H1 (cell line): ENCODE data around the gene ADAMTSL2. TPM values are rescaled to one million over a fixed set of nuclear protein-coding genes. Genes with fewer than 3 reads are reported as not detected.

ENCODE experiments used
- CTCF ChIA-PET: fragments of 300-600 bp; sonication (Branson Sonifier 250); formaldehyde crosslinking; loops from one replicate; lab custom pipeline; 2021; ENCODE audit not compliant: partially characterized antibody; lab: Charles Lee
- POLR2A ChIA-PET: fragments of 300-600 bp; sonication (Branson Sonifier 250); formaldehyde crosslinking; loops from one replicate; lab custom pipeline; 2021; ENCODE audit warnings: inconsistent platforms; ENCODE audit not compliant: partially characterized antibody; lab: Charles Lee
- DNase-seq, 2 experiments: peaks; one replicate each; pipeline versions ENCODE4 v3.0.0 to v3.0.0-alpha.2; 2010 to 2022; ENCODE audit warnings: low spot score in 2 of 2, low read depth in 1 of 2, mixed read lengths in 1 of 2
- FAIRE-seq: peaks from 2 replicates; lab custom pipeline; 2011; peaks lifted over from hg19 to GRCh38; lab: Jason Lieb, UNC
- H2AFZ ChIP-seq: 2 replicates; pipeline ENCODE4 v1.8.1; 2012; ENCODE audit warnings: low read length, inconsistent platforms
- H2AK5ac ChIP-seq: 2 replicates; pipeline ENCODE4 v1.6.1; 2013; ENCODE audit warnings: low read depth, low read length
- H2BK120ac ChIP-seq: replicated peaks from 2 replicates; pipeline ENCODE3; 2013; ENCODE audit warnings: low read depth, low read length, inconsistent platforms
- H2BK12ac ChIP-seq: 2 replicates; pipeline ENCODE4 v1.6.1; 2013; ENCODE audit warnings: low read depth, low read length
- H2BK15ac ChIP-seq: 2 replicates; pipeline ENCODE4 v1.6.1; 2013; ENCODE audit warnings: low read length
- H2BK20ac ChIP-seq: 2 replicates; pipeline ENCODE4 v1.6.1; 2013; ENCODE audit warnings: low read length
- H2BK5ac ChIP-seq: 2 replicates; pipeline ENCODE4 v1.6.1; 2013; ENCODE audit warnings: low read depth, low read length
- H3K14ac ChIP-seq: 2 replicates; pipeline ENCODE4 v1.6.1; 2013; ENCODE audit warnings: inconsistent platforms; ENCODE audit not compliant: insufficient read length
- H3K18ac ChIP-seq: 2 replicates; pipeline ENCODE4 v1.6.1; 2013; ENCODE audit warnings: low read length; ENCODE audit errors: extremely low read depth
- H3K23ac ChIP-seq: 2 replicates; pipeline ENCODE4 v1.6.1; 2013; ENCODE audit warnings: inconsistent platforms; ENCODE audit not compliant: insufficient read length
- H3K23me2 ChIP-seq: 2 replicates; pipeline ENCODE4 v1.6.1; 2013; ENCODE audit warnings: low read depth, low read length
- H3K27ac ChIP-seq: 2 replicates; pipeline ENCODE4 v1.6.1; 2011; ENCODE audit warnings: low read depth, low read length, inconsistent platforms
- H3K27me3 ChIP-seq, 4 experiments: replicated peaks in 1 of 4; 1 replicate in 1 of 4; 2 replicates in 3 of 4; pipeline versions ENCODE4 v1.6.1 to v1.8.1; 2011 to 2013; ENCODE audit warnings: low read length in 3 of 4, mild to moderate bottlenecking in 3 of 4, inconsistent platforms in 2 of 4, mixed read lengths in 2 of 4, moderate library complexity in 1 of 4; ENCODE audit not compliant: control insufficient read depth in 3 of 4, insufficient read depth in 3 of 4; ENCODE audit errors: extremely low read depth in 1 of 4
- H3K36me3 ChIP-seq, 4 experiments: 2 replicates each; pipeline versions ENCODE4 v1.6.1 to v1.8.1; 2011 to 2013; ENCODE audit warnings: mild to moderate bottlenecking in 4 of 4, low read length in 3 of 4, moderate library complexity in 2 of 4, control low read depth in 1 of 4, inconsistent platforms in 1 of 4; ENCODE audit not compliant: insufficient read depth in 4 of 4, control insufficient read depth in 2 of 4
- H3K4ac ChIP-seq: replicated peaks from 2 replicates; pipeline ENCODE3; 2013; ENCODE audit warnings: low read length, low read depth, mixed read lengths, inconsistent platforms; ENCODE audit not compliant: insufficient read length
- H3K4me1 ChIP-seq, 4 experiments: replicated peaks in 1 of 4; 1 replicate in 1 of 4; 2 replicates in 3 of 4; pipeline versions ENCODE4 v1.6.1 to v1.8.1; 2011 to 2013; ENCODE audit warnings: low read length in 3 of 4, inconsistent platforms in 2 of 4, mixed read lengths in 1 of 4; ENCODE audit not compliant: insufficient read depth in 4 of 4, control insufficient read depth in 3 of 4
- H3K4me2 ChIP-seq, 2 experiments: 2 replicates each; pipeline versions ENCODE4 v1.6.1 to v1.8.1; 2011 to 2013; ENCODE audit warnings: low read depth in 2 of 2, low read length in 2 of 2, control low read depth in 1 of 2, inconsistent platforms in 1 of 2, mild to moderate bottlenecking in 1 of 2; ENCODE audit not compliant: insufficient read depth in 1 of 2
- H3K4me3 ChIP-seq, 4 experiments: fragments of 200-600, 300-600 bp in 1 of 4; sonication (generic), shearing (Covaris generic), sonication (Bioruptor Twin) in 1 of 4; 2 replicates each; pipeline versions ENCODE4 v1.5.1 to v1.8.1; 2011 to 2016; ENCODE audit warnings: low read length in 4 of 4, low read depth in 3 of 4, control low read depth in 2 of 4, inconsistent platforms in 2 of 4, mild to moderate bottlenecking in 2 of 4, mixed read lengths in 1 of 4, moderate library complexity in 1 of 4; ENCODE audit not compliant: insufficient read depth in 2 of 4; ENCODE audit errors: extremely low read depth in 1 of 4
- H3K56ac ChIP-seq: replicated peaks from 2 replicates; pipeline ENCODE3; 2013; ENCODE audit warnings: low read depth, mild to moderate bottlenecking, mixed read lengths, low read length, inconsistent platforms; ENCODE audit not compliant: insufficient read length
- H3K79me1 ChIP-seq: 2 replicates; pipeline ENCODE4 v1.6.1; 2013; ENCODE audit warnings: low read depth, low read length, control low read depth
- H3K79me2 ChIP-seq, 2 experiments: 2 replicates each; pipeline versions ENCODE4 v1.6.1 to v1.8.1; 2012 to 2013; ENCODE audit warnings: low read length in 2 of 2, mild to moderate bottlenecking in 2 of 2, inconsistent platforms in 1 of 2; ENCODE audit not compliant: insufficient read depth in 2 of 2, control insufficient read depth in 1 of 2
- H3K9ac ChIP-seq, 4 experiments: replicated peaks in 1 of 4; 1 replicate in 1 of 4; 2 replicates in 3 of 4; pipeline versions ENCODE4 v1.6.1 to v1.8.1; 2011 to 2013; ENCODE audit warnings: low read depth in 3 of 4, low read length in 3 of 4, control low read depth in 2 of 4, mild to moderate bottlenecking in 2 of 4, moderate library complexity in 2 of 4, inconsistent platforms in 1 of 4; ENCODE audit errors: extremely low read depth in 1 of 4
- H3K9me3 ChIP-seq, 2 experiments: 2 replicates each; pipeline versions ENCODE4 v1.6.1 to v1.8.1; 2012 to 2013; ENCODE audit warnings: mild to moderate bottlenecking in 2 of 2, moderate library complexity in 2 of 2, control low read depth in 1 of 2, inconsistent platforms in 1 of 2, low read depth in 1 of 2, low read length in 1 of 2, mixed read lengths in 1 of 2; ENCODE audit not compliant: insufficient read depth in 2 of 2
- H4K20me1 ChIP-seq, 2 experiments: replicated peaks in 1 of 2; 2 replicates each; pipeline versions ENCODE3 to v1.8.1; 2011 to 2013; ENCODE audit warnings: inconsistent platforms in 2 of 2, low read length in 2 of 2, mild to moderate bottlenecking in 1 of 2; ENCODE audit not compliant: insufficient read depth in 2 of 2, control insufficient read depth in 1 of 2
- H4K5ac ChIP-seq: 2 replicates; pipeline ENCODE4 v1.6.1; 2013; ENCODE audit warnings: low read length, low read depth, mixed read lengths, inconsistent platforms; ENCODE audit not compliant: insufficient read length
- H4K8ac ChIP-seq: 2 replicates; pipeline ENCODE4 v1.8.0; 2013; ENCODE audit warnings: mild to moderate bottlenecking, moderate library complexity, low read length, inconsistent platforms; ENCODE audit not compliant: insufficient read depth; ENCODE audit errors: extremely low read depth
- H4K91ac ChIP-seq: replicated peaks from 2 replicates; pipeline ENCODE3; 2013; ENCODE audit warnings: low read length, mixed read lengths, inconsistent platforms; ENCODE audit not compliant: insufficient read length
- ATF2 ChIP-seq: IDR thresholded peaks from 2 replicates; pipeline ENCODE4 v1.6.1; 2012; ENCODE audit warnings: low read length, inconsistent platforms
- JUN ChIP-seq: IDR thresholded peaks from 2 replicates; pipeline ENCODE4 v1.6.1; 2011; ENCODE audit warnings: low read depth, mild to moderate bottlenecking, improper control_type of control experiment, low read length
- NANOG ChIP-seq: IDR thresholded peaks from 2 replicates; pipeline ENCODE4 v1.6.1; 2011; ENCODE audit warnings: low read length, low read depth, mild to moderate bottlenecking, inconsistent platforms; ENCODE audit not compliant: insufficient read depth, poor library complexity, severe bottlenecking
- NRF1 ChIP-seq: IDR thresholded peaks from 2 replicates; pipeline ENCODE4 v1.6.1; 2011; ENCODE audit warnings: mild to moderate bottlenecking, low read depth, low read length, improper control_type of control experiment
- POLR2A ChIP-seq, 2 experiments: IDR thresholded peaks; 1 replicate in 1 of 2; 2 replicates in 1 of 2; pipeline ENCODE4 v1.6.1; 2011; ENCODE audit warnings: low read depth in 2 of 2, low read length in 2 of 2, mild to moderate bottlenecking in 2 of 2; ENCODE audit errors: control extremely low read depth in 1 of 2
- WGBS, 2 experiments: shearing (Covaris generic) in 1 of 2; methylation state at CpG; one replicate each; pipeline versions ENCODE4 v1.1.6 to v1.1.7; 2013 to 2015; ENCODE audit warnings: low lambda C conversion rate in 2 of 2, mixed read lengths in 2 of 2, inconsistent platforms in 1 of 2, low coverage in 1 of 2, missing lambda C conversion rate in 1 of 2; ENCODE audit not compliant: insufficient replicate concordance in 2 of 2, insufficient coverage in 1 of 2, insufficient read length in 1 of 2; ENCODE audit errors: extremely low coverage in 1 of 2, missing lambda C conversion rate in 1 of 2; 5-methylcytosine and 5-hydroxymethylcytosine counted together
- polyA plus RNA-seq, 7 experiments: library from polyadenylated mRNA; depleted of rRNA in 3 of 7; stranded (reverse) in 5 of 7; unstranded in 2 of 7; fragments of >200 nt in 5 of 7; fragments of 200-250 nt in 2 of 7; gene quantifications; 1 replicate in 5 of 7; 2 replicates in 1 of 7; 4 replicates in 1 of 7; pipeline versions ENCODE4 v1.2.1 to v1.2.3, GENCODE V29; 2011 to 2013; ENCODE audit warnings: missing spikeins in 2 of 7, mixed read lengths in 2 of 7
- total RNA-seq: library from RNA; stranded (reverse); fragmentation: NEBNext Ultra II Directional; extraction: Animal tissue kit (Norgen Biotek cat#: 25700); gene quantifications from 2 replicates; pipeline ENCODE4 v1.2.1, GENCODE V29; 2021

Gene ADAMTSL2
- total and polyA plus RNA-seq, 2 of the 8 experiments (the other 6 are each of a cell fraction or from before 2014, with no cell fraction given) = 0.74 to 0.76 TPM

GRCh38 chr9:133578524-133579441 is 44.3 kb downstream of the ADAMTSL2 start:
- Histone ChIP-seq H3K23ac (no peak overlapping the region), H4K8ac (peak overlapping the region; percentile 92; the same call in 1 of the 2 replicates), H2BK5ac (no peak overlapping the region), H3K4ac (no peak overlapping the region), H3K4me1 (peaks cover 0 to 8% (median 1%) of the 10 kb centered on the region in 4 experiments; a peak in 5 of 7 replicates), H2BK20ac (0 out of 2 replicates have a peak overlapping the region, but pooled peaks have one; percentile 32), H4K5ac (no peak overlapping the region), H3K79me1 (no peaks in the 10 kb centered on the region), H2BK120ac (no peak overlapping the region), H3K23me2 (no peaks in the 10 kb centered on the region), H3K79me2 (no peaks in the 10 kb centered on the region), H3K4me2 (no peak overlapping the region), H3K14ac (no peak overlapping the region), H3K36me3 (no peaks in the 10 kb centered on the region), H3K9ac (no peak overlapping the region), H3K27me3 (0 out of 7 replicates have a peak, but pooled peaks cover 0 to 2% (median 0%) of the 10 kb centered on the region in 4 experiments), H4K20me1 (no peaks in the 10 kb centered on the region), H2AFZ (no peak overlapping the region), H3K56ac (no peak overlapping the region), H4K91ac (peak overlapping the region; percentile 44), H2BK12ac (0 out of 2 replicates have a peak overlapping the region, but pooled peaks have one; percentile 75)
- POLR2A ChIA-PET = no interaction called here
- DNase-seq = no peak
- WGBS, 2 experiments = 86% methylated on average over 25 of the region's 41 CpGs; no CpG with 5 or more reads in 1 of the 2 experiments
- TF ChIP-seq NANOG (no peak), ATF2 (no peak), JUN (no peak), NRF1 (no peak), POLR2A (IDR thresholded peaks at IDR 0.05; ENCODE audit: control extremely low read depth in 1 of 2, low read depth in 2 of 2, low read length in 2 of 2) (no peak)
- TF ChIP-seq, all 59 proteins: peak for 0
- FAIRE-seq = no peak
- no peaks in the 10 kb centered on the region for H3K9me3 ChIP-seq
- H2BK15ac ChIP-seq = peak overlapping the region; percentile 92; the same call in 1 of the 2 replicates
- no peak overlapping the region for H3K27ac ChIP-seq
- CTCF ChIA-PET = interaction anchor here (0.6 to 5.3 kb wide), 10 partner anchors 11 to 137 kb away, joined by 3 to 46 read pairs (median 4); no protein-coding TSS in a partner anchor
- no peak overlapping the region for H3K4me3 ChIP-seq
- no peak overlapping the region; the same call in none of the 2 replicates for H3K18ac ChIP-seq
- H2AK5ac ChIP-seq = no peak overlapping the region; the same call in 1 of the 2 replicates
